Activated T-helper 2 cell treated with anti-CD3 and anti-CD28 coated beads, Interferon-gamma antibody, Interleukin-2, Interleukin-4, amounts not matched to agents 10 μg/mL and 5 μg/mL and 100 μg/mL, durations not matched to agents 14 hours and 24 hours and 36 hours (primary cell): ENCODE measurements around the gene DIPK1B. TPM values are rescaled to one million over a fixed set of nuclear protein-coding genes. Genes with fewer than 3 reads are reported as not detected.
"Not testable (repeated sequence)": the region's sequence is repeated elsewhere in the genome, so short reads cannot be mapped to it uniquely, and the experiment has no call there.

Experiments used
- DNase-seq: peaks from one replicate; pipeline ENCODE4 v3.0.0; 2021; ENCODE audit warnings: low spot score
- H3K27ac Mint-ChIP-seq: one replicate; pipeline ENCODE4 v1.8.0; 2021; ENCODE audit warnings: mixed read lengths
- H3K27me3 Mint-ChIP-seq: one replicate; pipeline ENCODE4 v1.8.0; 2021; ENCODE audit warnings: low read depth, mixed read lengths
- H3K36me3 Mint-ChIP-seq: one replicate; pipeline ENCODE4 v1.8.0; 2021; ENCODE audit warnings: low read depth, mixed read lengths
- H3K4me1 Mint-ChIP-seq: one replicate; pipeline ENCODE4 v1.8.0; 2021; ENCODE audit warnings: low read depth, mixed read lengths
- H3K4me3 Mint-ChIP-seq: one replicate; pipeline ENCODE4 v1.8.0; 2021; ENCODE audit warnings: low read depth, mild to moderate bottlenecking, moderate library complexity, mixed read lengths
- H3K9me3 Mint-ChIP-seq: one replicate; pipeline ENCODE4 v1.8.0; 2021; ENCODE audit warnings: mixed read lengths
- intact Hi-C: fragments of 100-400 bp; cut with micrococcal nuclease; formaldehyde crosslinking; loops from one replicate; pipeline ENCODE4 v1.15.1; 2023
- total RNA-seq: library from RNA; stranded (reverse); gene quantifications from 2 replicates; pipeline ENCODE4 v1.2.3, GENCODE V29; 2022

Gene DIPK1B
- total RNA-seq, 1 donor from 2014 or later: 3.4 TPM

DNA sequence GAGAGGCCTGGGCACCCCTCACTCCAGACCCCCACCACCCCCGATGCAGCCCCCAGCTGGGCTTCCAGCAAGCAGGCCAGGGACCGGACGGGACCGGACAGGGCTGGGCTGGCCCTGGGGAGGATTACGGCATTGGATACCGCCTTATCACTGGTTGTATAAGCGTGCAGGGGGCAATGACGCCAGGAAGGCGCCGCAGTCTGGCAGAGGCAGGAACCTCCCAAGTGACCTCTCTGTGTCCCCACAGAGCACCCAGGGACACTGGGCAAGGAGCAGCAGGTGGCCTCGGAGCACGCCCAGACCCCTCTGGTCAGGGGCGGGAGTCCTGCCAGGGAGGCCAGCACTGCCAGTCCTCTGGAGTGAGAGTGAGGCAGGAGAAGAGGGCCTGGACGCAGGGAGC is 52.7 kb downstream of the DIPK1B start:
- intact Hi-C loops: no loop called here
- no peaks in the 10 kb centered on the region for H3K9me3 Mint-ChIP-seq
- H3K27ac Mint-ChIP-seq: no peak overlapping the region

DNA sequence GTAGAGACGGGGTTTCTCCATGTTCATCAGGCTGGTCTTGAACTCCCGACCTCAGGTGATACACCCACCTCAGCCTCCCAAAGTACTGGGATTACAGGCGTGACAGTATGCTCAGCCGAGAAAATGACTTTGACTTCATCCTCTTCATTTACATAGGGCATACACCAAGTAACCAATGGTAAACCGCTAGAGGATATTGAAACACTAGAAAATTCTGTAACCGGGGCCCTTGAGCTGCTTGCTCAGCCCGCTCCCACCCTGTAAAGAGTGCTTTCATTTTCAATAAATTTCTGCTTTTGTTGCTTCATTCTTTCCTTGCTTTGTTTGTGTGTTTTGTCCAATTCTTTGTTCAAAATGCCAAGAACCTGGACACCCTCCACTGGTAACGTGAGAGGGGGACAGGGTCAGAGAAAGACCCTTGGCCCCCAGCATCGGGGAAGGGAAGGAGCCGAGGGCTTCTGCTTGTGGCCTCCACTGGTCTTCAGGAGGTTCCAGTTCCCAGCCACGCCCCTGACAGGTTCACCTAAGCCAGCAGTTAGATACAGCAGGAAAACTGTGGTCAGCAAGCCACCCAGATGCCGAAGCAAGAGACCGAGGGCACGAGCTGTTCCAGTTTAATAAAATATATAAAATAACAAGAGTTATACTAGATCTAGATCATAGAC is 53.5 kb downstream of the DIPK1B start:
- H3K27me3 Mint-ChIP-seq, H3K4me1 Mint-ChIP-seq, intact Hi-C loops, H3K4me3 Mint-ChIP-seq, H3K9me3 Mint-ChIP-seq, H3K27ac Mint-ChIP-seq, H3K36me3 Mint-ChIP-seq, DNase-seq: not testable (repeated sequence)

More for the DNA sequence above, 52.7 kb downstream of the DIPK1B start:
- no peak overlapping the region for H3K4me3 Mint-ChIP-seq
- H3K36me3 Mint-ChIP-seq: no peaks in the 10 kb centered on the region
- H3K4me1 Mint-ChIP-seq: peaks cover 9% of the 10 kb centered on the region
- no peak for DNase-seq
- H3K27me3 Mint-ChIP-seq: peaks cover 2% of the 10 kb centered on the region

DNA sequence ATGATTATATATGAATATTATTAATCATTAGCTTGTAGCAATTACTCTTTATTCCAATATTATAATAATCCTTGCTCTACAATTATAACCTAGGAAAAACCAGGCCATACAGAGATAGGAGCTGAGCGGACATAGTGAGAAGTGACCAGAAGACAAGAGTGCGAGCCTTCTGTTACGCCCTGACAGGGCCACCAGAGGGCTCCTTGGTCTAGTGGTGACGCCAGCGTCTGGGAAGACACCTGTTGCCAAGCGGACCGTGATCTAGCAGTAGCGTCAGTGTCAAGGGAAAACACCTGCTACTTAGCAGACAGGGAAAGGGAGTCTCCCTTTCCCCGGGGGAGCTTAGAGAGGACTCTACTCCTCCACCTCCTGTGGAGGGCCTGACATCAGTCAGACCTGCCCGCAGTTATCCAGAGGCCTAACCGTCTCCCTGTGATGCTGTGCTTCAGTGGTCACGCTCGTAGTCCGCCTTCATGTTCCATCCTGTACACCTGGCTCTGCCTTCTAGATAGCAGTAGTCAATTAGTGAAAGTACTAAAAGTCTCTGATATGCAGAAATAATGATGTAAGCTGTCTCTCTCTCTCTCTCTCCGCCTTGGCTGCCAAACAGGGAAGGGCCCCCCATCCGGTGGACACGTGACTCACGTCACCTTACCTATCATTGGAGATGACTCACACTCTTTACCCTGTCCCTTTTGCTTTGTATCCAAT is 54.2 kb downstream of the DIPK1B start:
- H3K27me3 Mint-ChIP-seq, H3K27ac Mint-ChIP-seq, H3K9me3 Mint-ChIP-seq, intact Hi-C loops, DNase-seq, H3K4me3 Mint-ChIP-seq, H3K4me1 Mint-ChIP-seq, H3K36me3 Mint-ChIP-seq: not testable (repeated sequence)

DNA sequence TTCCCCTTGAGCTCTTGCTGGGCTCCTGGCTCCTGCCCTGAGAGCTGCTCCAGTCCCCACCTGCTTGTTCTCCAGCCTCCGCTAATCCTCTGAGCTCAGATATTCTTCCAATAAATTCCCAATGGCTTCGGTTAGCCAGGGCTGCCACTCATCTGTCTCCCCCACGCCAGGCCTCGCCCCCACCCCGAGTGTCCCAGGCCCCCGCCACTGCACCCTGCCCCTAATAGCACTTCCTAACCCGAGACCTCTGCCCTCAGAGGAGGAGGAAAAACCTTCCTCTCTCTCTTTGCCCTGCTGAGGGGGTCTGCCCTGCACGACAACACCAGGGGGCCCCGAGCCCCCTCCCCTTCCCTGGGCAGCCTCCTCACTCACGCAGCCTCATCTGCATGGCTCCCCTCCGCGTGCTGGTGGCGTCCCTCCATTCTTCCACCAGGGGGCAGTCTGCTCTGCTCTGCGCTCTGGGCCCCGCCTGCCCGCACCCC is 57.4 kb downstream of the DIPK1B start:
- Mint-ChIP-seq H3K36me3 (no peaks in the 10 kb centered on the region), H3K27ac (no peak overlapping the region), H3K4me3 (no peak overlapping the region), H3K27me3 (peaks cover 2% of the 10 kb centered on the region), H3K4me1 (peaks cover 9% of the 10 kb centered on the region), H3K9me3 (peaks cover 10% of the 10 kb centered on the region)
- intact Hi-C loops: no loop called here
- no peak for DNase-seq

DNA sequence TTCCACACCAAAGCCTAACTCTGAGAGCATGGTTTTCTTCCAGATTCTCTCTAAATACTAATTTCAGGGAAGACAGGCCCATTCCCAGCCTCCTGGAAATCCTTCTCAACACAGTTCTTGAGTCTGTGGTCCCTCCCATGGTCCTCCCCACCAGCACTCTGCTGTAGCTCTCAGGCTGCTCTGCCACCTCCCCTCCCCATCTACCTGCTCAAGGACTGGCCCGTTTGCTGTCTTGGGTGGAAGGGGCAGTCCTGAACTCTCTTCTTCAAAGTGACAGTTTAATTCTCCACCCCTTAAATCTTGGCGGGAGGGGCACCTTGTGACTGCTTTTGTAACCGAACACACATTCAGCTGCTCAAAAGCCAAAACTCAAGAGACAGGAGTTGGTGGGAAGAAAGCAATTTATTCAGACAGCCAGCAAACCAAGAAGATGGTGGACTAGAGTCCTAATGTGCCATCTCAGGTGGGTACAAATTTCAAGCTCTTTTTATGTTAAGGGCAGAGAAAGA is 59.6 kb downstream of the DIPK1B start:
- Mint-ChIP-seq H3K4me3 (no peak overlapping the region), H3K36me3 (no peaks in the 10 kb centered on the region), H3K27me3 (peaks cover 4% of the 10 kb centered on the region), H3K4me1 (peaks cover 2% of the 10 kb centered on the region), H3K9me3 (peaks cover 10% of the 10 kb centered on the region), H3K27ac (no peak overlapping the region)
- intact Hi-C loops: no loop called here
- DNase-seq: no peak

DNA sequence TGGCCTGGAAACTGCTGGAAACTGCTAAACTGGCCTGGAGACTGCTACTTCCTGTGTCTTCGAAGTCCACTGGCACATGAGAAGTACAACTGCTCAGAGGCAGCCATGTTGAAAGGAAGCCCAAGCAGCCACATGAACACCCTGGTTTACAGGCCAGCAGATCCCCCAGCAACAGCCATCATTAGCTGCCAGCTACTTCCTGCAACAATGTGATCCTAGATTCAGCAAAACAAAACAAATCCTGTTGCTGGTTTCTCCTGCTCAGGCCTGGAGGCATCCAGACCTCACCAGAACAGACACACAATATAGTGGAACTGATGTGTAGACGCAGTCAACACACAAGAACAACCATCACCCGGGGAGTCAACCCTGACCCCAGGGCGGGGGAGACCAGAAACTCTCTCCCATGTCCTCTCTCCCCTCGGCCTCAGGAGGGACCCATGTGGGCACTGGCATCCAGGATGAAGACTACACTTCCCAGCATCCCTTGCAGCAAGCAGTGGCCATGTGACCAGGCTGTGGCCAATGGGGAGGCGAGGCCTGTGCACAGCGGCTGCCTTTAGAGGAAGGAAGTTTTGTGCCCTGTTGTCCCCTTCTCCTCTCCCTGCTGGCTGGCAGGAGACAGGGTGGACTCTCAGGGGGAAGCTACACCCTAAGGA is 61.1 kb downstream of the DIPK1B start:
- Mint-ChIP-seq H3K4me3 (no peak overlapping the region), H3K27me3 (peaks cover 13% of the 10 kb centered on the region), H3K4me1 (no peaks in the 10 kb centered on the region), H3K27ac (peak overlapping the region; percentile 55), H3K9me3 (peaks cover 10% of the 10 kb centered on the region), H3K36me3 (no peaks in the 10 kb centered on the region)
- no peak for DNase-seq
- intact Hi-C loops: no loop called here

Other genes with a start within 250 kb of the DIPK1B start
- gene SEC16A, start 229.5 kb upstream of the DIPK1B start, total RNA-seq: 74.5 and 77.5 TPM in 2 replicates
- gene NOTCH1, start 166.5 kb upstream of the DIPK1B start, total RNA-seq: 81.3 and 83.8 TPM in 2 replicates
- gene EGFL7, start 49.7 kb upstream of the DIPK1B start, total RNA-seq: 2.6 and 2.8 TPM in 2 replicates
- gene AGPAT2, start 25.1 kb upstream of the DIPK1B start, total RNA-seq: 38.3 and 40.5 TPM in 2 replicates
- gene LCN10, start 30.4 kb downstream of the DIPK1B start, total RNA-seq: 1.2 and 1.7 TPM in 2 replicates
- not detected in 2 replicates for gene LCN6, start 36.0 kb downstream of the DIPK1B start, total RNA-seq
- gene LCN8, start 45.7 kb downstream of the DIPK1B start, total RNA-seq: not detected in 2 replicates
- not detected in 2 replicates for gene LCN15, start 51.9 kb downstream of the DIPK1B start, total RNA-seq
- 34.4 and 34.7 TPM in 2 replicates for gene TMEM141, start 78.8 kb downstream of the DIPK1B start, total RNA-seq
- 0.11 TPM in 1 of 2 replicates, not detected in the other for gene CCDC183, start 83.8 kb downstream of the DIPK1B start, total RNA-seq
- gene RABL6, start 95.4 kb downstream of the DIPK1B start, total RNA-seq: 108 and 111 TPM in 2 replicates
- gene AJM1, start 129.9 kb downstream of the DIPK1B start, total RNA-seq: 5.0 and 5.1 TPM in 2 replicates
- 127 and 133 TPM in 2 replicates for gene PHPT1, start 136.8 kb downstream of the DIPK1B start, total RNA-seq
- 19.0 and 21.0 TPM in 2 replicates for gene MAMDC4, start 139.8 kb downstream of the DIPK1B start, total RNA-seq
- 381 and 410 TPM in 2 replicates for gene EDF1, start 153.7 kb downstream of the DIPK1B start, total RNA-seq
- gene TRAF2, start 173.9 kb downstream of the DIPK1B start, total RNA-seq: 59.5 and 60.4 TPM in 2 replicates
- 94.4 and 95.9 TPM in 2 replicates for gene FBXW5, start 232.2 kb downstream of the DIPK1B start, total RNA-seq
- 0.76 and 0.89 TPM in 2 replicates for gene C8G, start 232.7 kb downstream of the DIPK1B start, total RNA-seq
- gene LCN12, start 239.7 kb downstream of the DIPK1B start, total RNA-seq: 2.0 and 2.1 TPM in 2 replicates